HepG2 (cell line): Measurements from ENCODE around the gene CHKB. TPM values are rescaled to one million over a fixed set of nuclear protein-coding genes. Genes with fewer than 3 reads are reported as not detected.

ENCODE experiments used
- GABPA ChIP-seq, 2 experiments: IDR thresholded peaks; 2 replicates each; pipeline ENCODE4 v1.6.1; 2011 to 2016; ENCODE audit warnings: low read depth in 2 of 2, low read length in 1 of 2, missing biosample characterization in 1 of 2, missing genetic modification characterization in 1 of 2
- IRF1 ChIP-seq: sonication (generic); formaldehyde crosslinking; IDR thresholded peaks from 2 replicates; pipeline ENCODE4 v1.4.0; 2020; ENCODE audit warnings: low read depth, mild to moderate bottlenecking, missing genetic modification reagents
- JARID2 ChIP-seq: sonication (generic); formaldehyde crosslinking; IDR thresholded peaks from 2 replicates; pipeline ENCODE4 v1.8.1; 2023; ENCODE audit warnings: missing genetic modification reagents, inconsistent platforms; ENCODE audit not compliant: insufficient replicate concordance
- MLLT10 ChIP-seq: sonication (generic); formaldehyde crosslinking; IDR thresholded peaks from 2 replicates; pipeline ENCODE4 v1.4.0; 2020; ENCODE audit warnings: missing genetic modification reagents
- MXD4 ChIP-seq: IDR thresholded peaks from 2 replicates; pipeline ENCODE4 v1.6.1; 2016; ENCODE audit warnings: mild to moderate bottlenecking, missing biosample characterization, missing genetic modification reagents
- NCOA2 ChIP-seq: sonication (generic); formaldehyde crosslinking; IDR thresholded peaks from 2 replicates; pipeline ENCODE4 v1.8.0; 2022; ENCODE audit warnings: inconsistent platforms
- NR0B2 ChIP-seq: sonication (generic); formaldehyde crosslinking; IDR thresholded peaks from 2 replicates; pipeline ENCODE4 v1.4.0; 2020; ENCODE audit warnings: mild to moderate bottlenecking, missing genetic modification reagents
- POLR2AphosphoS5 ChIP-seq: IDR thresholded peaks from 2 replicates; pipeline ENCODE4 v1.6.1; 2012; ENCODE audit warnings: low read depth, low read length
- PPARG ChIP-seq: conservative IDR thresholded peaks from 2 replicates; pipeline ENCODE4 v1.6.1; 2016; ENCODE audit warnings: missing biosample characterization, missing genetic modification reagents
- PRPF4 ChIP-seq: fragments of 200-400 bp; formaldehyde crosslinking; IDR thresholded peaks from 2 replicates; pipeline ENCODE4 v1.6.1; 2016; ENCODE audit warnings: low read length, low read depth; ENCODE audit not compliant: poor library complexity, severe bottlenecking
- TAF15 ChIP-seq: fragments of 200-400 bp; formaldehyde crosslinking; IDR thresholded peaks from one replicate; pipeline ENCODE4 v1.6.1; 2018; ENCODE audit warnings: mild to moderate bottlenecking, low read depth, low read length; ENCODE audit not compliant: poor library complexity, severe bottlenecking
- ZBTB8A ChIP-seq: sonication (generic); formaldehyde crosslinking; IDR thresholded peaks from 2 replicates; pipeline ENCODE4 v1.4.0; 2020; ENCODE audit warnings: mild to moderate bottlenecking, low read depth, missing genetic modification reagents, borderline replicate concordance
- ZFYVE20 ChIP-seq: sonication (generic); formaldehyde crosslinking; IDR thresholded peaks from 2 replicates; pipeline ENCODE4 v1.8.0; 2023; ENCODE audit warnings: low read depth, mild to moderate bottlenecking, moderate library complexity, missing genetic modification reagents, borderline replicate concordance
- ZNF20 ChIP-seq: sonication (generic); formaldehyde crosslinking; IDR thresholded peaks from 2 replicates; pipeline ENCODE4 v1.4.0; 2020; ENCODE audit warnings: mild to moderate bottlenecking, moderate library complexity, missing genetic modification reagents
- ZNF251 ChIP-seq: sonication (generic); formaldehyde crosslinking; IDR thresholded peaks from 2 replicates; pipeline ENCODE4 v1.9.0; 2021; ENCODE audit warnings: mild to moderate bottlenecking, missing genetic modification reagents
- ZNF543 ChIP-seq: sonication (generic); formaldehyde crosslinking; IDR thresholded peaks from 2 replicates; pipeline ENCODE4 v1.4.0; 2020; ENCODE audit warnings: mild to moderate bottlenecking, missing genetic modification reagents
- ZNF746 ChIP-seq: sonication (generic); formaldehyde crosslinking; IDR thresholded peaks from 2 replicates; pipeline ENCODE4 v1.8.0; 2022; ENCODE audit warnings: mild to moderate bottlenecking, missing genetic modification reagents
- ZNF790 ChIP-seq: sonication (generic); formaldehyde crosslinking; IDR thresholded peaks from 2 replicates; pipeline ENCODE4 v1.8.0; 2022; ENCODE audit warnings: missing genetic modification reagents, mild to moderate bottlenecking, borderline replicate concordance
- ZXDC ChIP-seq: sonication (generic); formaldehyde crosslinking; IDR thresholded peaks from 2 replicates; pipeline ENCODE4 v1.5.0; 2020; ENCODE audit warnings: mild to moderate bottlenecking, missing genetic modification reagents
- polyA plus RNA-seq, 8 experiments: library from polyadenylated mRNA; depleted of rRNA in 3 of 8; stranded (reverse) in 7 of 8; unstranded in 1 of 8; fragments of >200 nt; fragmentation: Illumina TruSeq in 4 of 8; extraction: Trizol in 4 of 8; gene quantifications; 2 replicates each; pipeline versions ENCODE4 v1.2.1 to v1.2.3, GENCODE V29; 2011 to 2016; ENCODE audit warnings: low read depth in 4 of 8, missing spikeins in 1 of 8, mixed read lengths in 1 of 8; ENCODE audit not compliant: insufficient read depth in 1 of 8
- total RNA-seq, 5 experiments: library from RNA; depleted of rRNA; stranded (reverse); fragments of >200 nt; fragmentation: Illumina TruSeq; extraction: Trizol; gene quantifications; 2 replicates each; pipeline ENCODE4 v1.2.3, GENCODE V29; 2016; ENCODE audit warnings: low read depth in 1 of 5
- TF ChIP-seq, protein P1 (sequence below): sonication (generic); formaldehyde crosslinking; conservative IDR thresholded peaks from 2 replicates; pipeline ENCODE4 v1.4.0; 2020; ENCODE audit warnings: mild to moderate bottlenecking, missing genetic modification reagents, moderate library complexity
- TF ChIP-seq, protein P2 (sequence below): IDR thresholded peaks from 2 replicates; pipeline ENCODE4 v1.6.1; 2016; ENCODE audit warnings: low read depth, borderline replicate concordance

Gene CHKB
- total and polyA plus RNA-seq, 2 of the 13 experiments (the other 11 are each of a cell fraction or from before 2014, with no cell fraction given), result 24.5 to 42.7 TPM

GRCh38 chr22:50599816-50600455 lies 17.3 kb upstream of the CHKB start (continued):
- TF ChIP-seq, protein P1, sequence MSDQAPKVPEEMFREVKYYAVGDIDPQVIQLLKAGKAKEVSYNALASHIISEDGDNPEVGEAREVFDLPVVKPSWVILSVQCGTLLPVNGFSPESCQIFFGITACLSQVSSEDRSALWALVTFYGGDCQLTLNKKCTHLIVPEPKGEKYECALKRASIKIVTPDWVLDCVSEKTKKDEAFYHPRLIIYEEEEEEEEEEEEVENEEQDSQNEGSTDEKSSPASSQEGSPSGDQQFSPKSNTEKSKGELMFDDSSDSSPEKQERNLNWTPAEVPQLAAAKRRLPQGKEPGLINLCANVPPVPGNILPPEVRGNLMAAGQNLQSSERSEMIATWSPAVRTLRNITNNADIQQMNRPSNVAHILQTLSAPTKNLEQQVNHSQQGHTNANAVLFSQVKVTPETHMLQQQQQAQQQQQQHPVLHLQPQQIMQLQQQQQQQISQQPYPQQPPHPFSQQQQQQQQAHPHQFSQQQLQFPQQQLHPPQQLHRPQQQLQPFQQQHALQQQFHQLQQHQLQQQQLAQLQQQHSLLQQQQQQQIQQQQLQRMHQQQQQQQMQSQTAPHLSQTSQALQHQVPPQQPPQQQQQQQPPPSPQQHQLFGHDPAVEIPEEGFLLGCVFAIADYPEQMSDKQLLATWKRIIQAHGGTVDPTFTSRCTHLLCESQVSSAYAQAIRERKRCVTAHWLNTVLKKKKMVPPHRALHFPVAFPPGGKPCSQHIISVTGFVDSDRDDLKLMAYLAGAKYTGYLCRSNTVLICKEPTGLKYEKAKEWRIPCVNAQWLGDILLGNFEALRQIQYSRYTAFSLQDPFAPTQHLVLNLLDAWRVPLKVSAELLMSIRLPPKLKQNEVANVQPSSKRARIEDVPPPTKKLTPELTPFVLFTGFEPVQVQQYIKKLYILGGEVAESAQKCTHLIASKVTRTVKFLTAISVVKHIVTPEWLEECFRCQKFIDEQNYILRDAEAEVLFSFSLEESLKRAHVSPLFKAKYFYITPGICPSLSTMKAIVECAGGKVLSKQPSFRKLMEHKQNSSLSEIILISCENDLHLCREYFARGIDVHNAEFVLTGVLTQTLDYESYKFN (CRISPR knock-in tag), result no peak; the same call in 1 of the 2 replicates
- TF ChIP-seq ZNF746 (CRISPR knock-in tag) (peak; percentile 84; the same call in 1 of the 2 replicates), IRF1 (peak; percentile 91), NR0B2 (CRISPR knock-in tag) (peak; percentile 97), POLR2AphosphoS5 (no peak), MLLT10 (CRISPR knock-in tag) (peak; percentile 84; the same call in 1 of the 2 replicates), TAF15 (no peak), ZBTB8A (no peak), JARID2 (CRISPR knock-in tag) (peak; percentile 98), ZXDC (CRISPR knock-in tag) (peak; percentile 93; the same call in 1 of the 2 replicates), ZNF543 (CRISPR knock-in tag) (peak; percentile 93), ZNF20 (CRISPR knock-in tag) (0 out of 2 replicates have a peak, but pooled peaks have one; percentile 89), PRPF4 (no peak), ZFYVE20 (CRISPR knock-in tag) (peak; percentile 99), ZNF790 (CRISPR knock-in tag) (peak; percentile 99; the same call in 1 of the 2 replicates), PPARG (CRISPR knock-in tag) (peak; percentile 74), GABPA (IDR thresholded peaks at IDR 0.05; ENCODE audit: low read depth, low read length) (no peak), GABPA (CRISPR knock-in tag; IDR thresholded peaks at IDR 0.05; ENCODE audit: low read depth) (0 out of 2 replicates have a peak, but pooled peaks have one; percentile 22), NCOA2 (CRISPR knock-in tag) (peak; percentile 87), ZNF251 (CRISPR knock-in tag) (peak; percentile 97; the same call in 1 of the 2 replicates), MXD4 (CRISPR knock-in tag) (peak; percentile 99)
- TF ChIP-seq, protein P2, sequence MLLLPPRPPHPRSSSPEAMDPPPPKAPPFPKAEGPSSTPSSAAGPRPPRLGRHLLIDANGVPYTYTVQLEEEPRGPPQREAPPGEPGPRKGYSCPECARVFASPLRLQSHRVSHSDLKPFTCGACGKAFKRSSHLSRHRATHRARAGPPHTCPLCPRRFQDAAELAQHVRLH (CRISPR knock-in tag), result peak; percentile 99
